AG20443 (cell line): ENCODE data around the gene METTL21C.
A peak's percentile ranks its signal among the peaks of the same experiment; 100 is the strongest.

ENCODE experiments used
- DNase-seq: peaks from one replicate; pipeline ENCODE4 v3.0.0; 2012; ENCODE audit warnings: low spot score, mixed read lengths

METTL21C gene

GRCh38 chr13:102694937-102695336 is at the start of gene METTL21C:
TSS of gene METTL21C (minus strand) at chr13:102695044. CDS start at chr13:102694498, 546 bp downstream.
- DNase-seq, result no peak

GRCh38 chr13:102742506-102742905 is 47.7 kb upstream of the METTL21C start:
- DNase-seq, result no peak

- DNase-seq, result no peak
These were observed 47.3 kb upstream of the METTL21C start for GRCh38 chr13:102742101-102742500.

GRCh38 chr13:102729560-102730270 is 34.9 kb upstream of the METTL21C start:
- peak; percentile 25 for DNase-seq

GRCh38 chr13:102726430-102726829 is 31.6 kb upstream of the METTL21C start:
- DNase-seq, result no peak

GRCh38 chr13:102724923-102725322 is 30.1 kb upstream of the METTL21C start:
- peak; percentile 73 for DNase-seq

- DNase-seq, result peak; percentile 55
These were observed 27.0 kb upstream of the METTL21C start for GRCh38 chr13:102721800-102722231.

GRCh38 chr13:102718746-102719145 is 23.9 kb upstream of the METTL21C start:
- DNase-seq, result no peak

- no peak for DNase-seq
These were observed 20.6 kb upstream of the METTL21C start for GRCh38 chr13:102715447-102715846.

GRCh38 chr13:102710261-102710679 is 15.4 kb upstream of the METTL21C start:
- peak; percentile 79 for DNase-seq

GRCh38 chr13:102709536-102709935 is 14.7 kb upstream of the METTL21C start:
- DNase-seq, result no peak

GRCh38 chr13:102708991-102709390 is 14.1 kb upstream of the METTL21C start:
- DNase-seq, result no peak

GRCh38 chr13:102708211-102708610 is 13.4 kb upstream of the METTL21C start:
- DNase-seq, result no peak

- peak; percentile 76 for DNase-seq
These were observed 12.6 kb upstream of the METTL21C start for GRCh38 chr13:102707467-102707866.

- DNase-seq, result no peak
These were observed 9.6 kb upstream of the METTL21C start for GRCh38 chr13:102704238-102705058.

- no peak for DNase-seq
These were observed 8.8 kb upstream of the METTL21C start for GRCh38 chr13:102703726-102704035.

GRCh38 chr13:102702965-102703725 is 8.3 kb upstream of the METTL21C start:
- DNase-seq, result no peak

GRCh38 chr13:102701331-102701730 is 6.5 kb upstream of the METTL21C start:
- DNase-seq, result no peak

- peak; percentile 32 for DNase-seq
These were observed 5.5 kb upstream of the METTL21C start for GRCh38 chr13:102700088-102701031.

- no peak for DNase-seq
These were observed 4.7 kb upstream of the METTL21C start for GRCh38 chr13:102699504-102699903.

- no peak for DNase-seq
These were observed 3.8 kb upstream of the METTL21C start for GRCh38 chr13:102698649-102698980.
